Psoas muscle (tissue), 8 donors: ENCODE measurements around the gene PBX2. TPM values are rescaled to one million over a fixed set of nuclear protein-coding genes. Genes with fewer than 3 reads are reported as not detected.

ENCODE experiments used
- ATAC-seq, 4 donors: fragments of 200-7000 bp; cut with Tn5 transposase; one replicate each; pipeline ENCODE4 v1.9.1; 2020; ENCODE audit warnings: moderate library complexity in 3 of 4, mild to moderate bottlenecking in 2 of 4
- DNase-seq, 2 donors: peaks; one replicate each; pipeline ENCODE4 v3.0.0-alpha.2; 2020
- H3K27ac ChIP-seq: fragments of 200-600 bp; one replicate; pipeline ENCODE4 v1.8.0; 2022
- H3K27me3 ChIP-seq, 3 donors: fragments of 200-600 bp in 1 of 3; one replicate each; pipeline versions ENCODE4 v1.6.1 to v1.8.0; 2013 to 2022; ENCODE audit warnings: low read length in 2 of 3, mild to moderate bottlenecking in 2 of 3, moderate library complexity in 1 of 3; ENCODE audit not compliant: insufficient read depth in 3 of 3
- H3K36me3 ChIP-seq, 2 donors: fragments of 200-600 bp in 1 of 2; one replicate each; pipeline versions ENCODE4 v1.6.1 to v1.8.0; 2013 to 2022; ENCODE audit warnings: low read depth in 1 of 2, mild to moderate bottlenecking in 1 of 2, moderate library complexity in 1 of 2; ENCODE audit not compliant: insufficient read depth in 1 of 2
- H3K4me1 ChIP-seq: fragments of 200-600 bp; one replicate; pipeline ENCODE4 v1.8.0; 2022
- H3K4me3 ChIP-seq: fragments of 200-600 bp; one replicate; pipeline ENCODE4 v1.8.0; 2022; ENCODE audit warnings: mild to moderate bottlenecking
- H3K9me3 ChIP-seq: fragments of 200-600 bp; one replicate; pipeline ENCODE4 v1.8.0; 2022
- WGBS, 3 donors: extraction: QIAGEN DNeasy Blood & Tissue Kit; methylation state at CpG; one replicate each; pipeline versions ENCODE4 v1.1.6 to v1.1.7; 2013; 5-methylcytosine and 5-hydroxymethylcytosine counted together
- intact Hi-C, 2 donors: fragments of 100-400 bp; cut with DNase I; formaldehyde crosslinking; loops; one replicate each; pipeline versions ENCODE4 v1.11.0 to v1.14.2; 2022
- polyA plus RNA-seq, 3 donors: library from polyadenylated mRNA; stranded (reverse); fragments of 200-250 nt; gene quantifications; one replicate each; pipeline ENCODE4 v1.2.3, GENCODE V29; 2013
- total RNA-seq, 4 donors: library from RNA; stranded (reverse); fragmentation: NEBNext Ultra II Directional in 2 of 4; extraction: Animal tissue kit (Norgen Biotek cat#: 25700) in 2 of 4; gene quantifications; one replicate each; pipeline versions ENCODE4 v1.2.1 to v1.2.4, GENCODE V29; 2021 to 2023
- TF ChIP-seq, protein P1 (sequence below): fragments of 200-600 bp; IDR thresholded peaks from one replicate; pipeline ENCODE4 v1.8.0; 2022; ENCODE audit warnings: antibody characterized with exemption
- donor health status: healthy with polysubstance abuse.
- donor health status: DM: no; HTN: no; CAD: no; lungs with moderate emphysema.
- donor health status: Bipolar disorder and iron deficiency.
- donor health status: healthy.
- donor health status: DM: yes; HTN: yes; CAD: no.
- donor health status: DM: no; HTN: no; CAD: no.
- donor health status: DM: no; HTN: no; CAD: no.
- donor health status: DM: yes; HTN: yes; CAD: no.

The PBX2 gene
- total and polyA plus RNA-seq, 7 donors: 20.4 to 46.7 (median 36.1) TPM

- Histone ChIP-seq H3K4me1 (peaks cover 30% of the 10 kb centered on the region), H3K27me3 (no peaks in the 10 kb centered on the region), H3K9me3 (no peaks in the 10 kb centered on the region), H3K36me3 (peaks cover 0 to 17% of the 10 kb centered on the region in 2 donors), H3K27ac (peak overlapping the region; percentile 87), H3K4me3 (peak overlapping the region; percentile 92)
- DNase-seq (no peak), ATAC-seq (no peak)
- 6 to 17% (median 9%) methylated on average over 2 of the region's 2 CpGs for WGBS, 3 donors
- intact Hi-C loops: loop anchor here in 1 of 2 donors (5.0 kb wide), 1 partner anchor 48 kb away; the partner anchor contains the start of gene ATF6B
- TF ChIP-seq, protein P1, sequence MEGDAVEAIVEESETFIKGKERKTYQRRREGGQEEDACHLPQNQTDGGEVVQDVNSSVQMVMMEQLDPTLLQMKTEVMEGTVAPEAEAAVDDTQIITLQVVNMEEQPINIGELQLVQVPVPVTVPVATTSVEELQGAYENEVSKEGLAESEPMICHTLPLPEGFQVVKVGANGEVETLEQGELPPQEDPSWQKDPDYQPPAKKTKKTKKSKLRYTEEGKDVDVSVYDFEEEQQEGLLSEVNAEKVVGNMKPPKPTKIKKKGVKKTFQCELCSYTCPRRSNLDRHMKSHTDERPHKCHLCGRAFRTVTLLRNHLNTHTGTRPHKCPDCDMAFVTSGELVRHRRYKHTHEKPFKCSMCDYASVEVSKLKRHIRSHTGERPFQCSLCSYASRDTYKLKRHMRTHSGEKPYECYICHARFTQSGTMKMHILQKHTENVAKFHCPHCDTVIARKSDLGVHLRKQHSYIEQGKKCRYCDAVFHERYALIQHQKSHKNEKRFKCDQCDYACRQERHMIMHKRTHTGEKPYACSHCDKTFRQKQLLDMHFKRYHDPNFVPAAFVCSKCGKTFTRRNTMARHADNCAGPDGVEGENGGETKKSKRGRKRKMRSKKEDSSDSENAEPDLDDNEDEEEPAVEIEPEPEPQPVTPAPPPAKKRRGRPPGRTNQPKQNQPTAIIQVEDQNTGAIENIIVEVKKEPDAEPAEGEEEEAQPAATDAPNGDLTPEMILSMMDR: no peak
These were observed 14.7 kb downstream of the PBX2 start for GRCh38 chr6:32175322-32175710.

DNA sequence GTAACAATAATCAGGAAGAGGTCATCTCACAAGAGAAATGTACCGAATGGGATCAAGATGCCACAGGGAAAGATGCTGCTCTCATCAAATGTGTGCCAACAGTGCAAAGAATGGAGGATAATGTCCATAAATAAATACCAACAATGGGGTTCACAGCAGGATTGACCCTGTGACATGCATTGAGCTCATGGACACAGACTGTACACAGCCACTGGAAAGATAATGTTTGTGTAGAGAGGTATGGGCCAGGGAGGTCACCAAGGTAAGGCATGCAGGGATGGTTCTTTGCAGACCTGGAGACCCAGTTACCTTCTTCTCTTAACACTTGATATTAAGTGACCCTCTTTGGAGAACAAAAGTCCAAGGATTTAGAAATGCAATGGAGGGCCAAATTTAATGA lies 15.6 kb downstream of the PBX2 start:
- TF ChIP-seq, protein P1: no peak
- DNase-seq: no peak

DNA sequence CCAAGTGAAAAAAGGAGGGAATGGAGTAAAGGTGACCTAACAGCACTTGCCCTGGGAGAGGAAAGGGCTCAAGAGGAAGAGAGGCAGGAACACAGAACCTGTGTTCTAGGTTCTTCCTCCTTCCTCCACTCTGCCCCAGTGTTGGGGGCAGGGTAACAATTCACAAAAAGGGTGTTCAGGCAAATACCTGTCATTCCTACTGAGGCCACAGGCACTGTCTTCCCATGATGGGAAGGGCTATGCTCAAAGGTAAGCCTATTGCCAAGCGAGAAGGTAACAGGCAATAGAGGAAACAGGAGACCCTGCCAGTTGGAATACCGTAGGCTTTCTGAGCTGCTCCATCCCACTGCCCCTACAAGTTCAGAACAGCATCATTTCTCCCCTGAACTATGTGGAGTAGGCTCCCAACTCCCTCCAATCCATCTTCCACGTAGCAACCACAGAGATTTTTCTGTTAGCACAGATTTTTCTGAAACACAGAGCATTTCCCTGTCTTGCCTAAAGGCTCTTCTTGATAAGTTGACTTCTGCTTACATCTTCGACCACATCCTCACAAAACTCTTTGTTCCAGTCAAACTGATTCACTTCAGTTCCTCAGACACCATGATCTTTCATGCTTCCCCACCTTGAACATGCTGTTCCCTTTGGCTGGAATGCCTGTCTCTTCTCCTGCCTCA lies 16.8 kb downstream of the PBX2 start:
- H3K27ac ChIP-seq: no peak overlapping the region
- H3K36me3 ChIP-seq: peaks cover 0 to 29% of the 10 kb centered on the region in 2 donors
- H3K27me3 ChIP-seq: no peaks in the 10 kb centered on the region
- ATAC-seq (no peak), DNase-seq (no peak)
- TF ChIP-seq, protein P1: no peak
- no peak overlapping the region for H3K4me3 ChIP-seq
- no peaks in the 10 kb centered on the region for H3K9me3 ChIP-seq
- H3K4me1 ChIP-seq: peaks cover 20% of the 10 kb centered on the region
- intact Hi-C loops: no loop called here
- WGBS, 3 donors: 77 to 81% (median 79%) methylated on average over 4 of the region's 4 CpGs

More for the DNA sequence above, 15.6 kb downstream of the PBX2 start:
- H3K9me3 ChIP-seq: no peaks in the 10 kb centered on the region
- 74 to 85% (median 77%) methylated on average over 1 of the region's 1 CpG for WGBS, 3 donors
- H3K27me3 ChIP-seq: no peaks in the 10 kb centered on the region
- intact Hi-C loops: no loop called here
- peak overlapping the region; percentile 92 for H3K4me3 ChIP-seq
- H3K27ac ChIP-seq: no peak overlapping the region
- peaks cover 25% of the 10 kb centered on the region for H3K4me1 ChIP-seq
- peaks cover 0 to 18% of the 10 kb centered on the region in 2 donors for H3K36me3 ChIP-seq
- ATAC-seq: no peak

DNA sequence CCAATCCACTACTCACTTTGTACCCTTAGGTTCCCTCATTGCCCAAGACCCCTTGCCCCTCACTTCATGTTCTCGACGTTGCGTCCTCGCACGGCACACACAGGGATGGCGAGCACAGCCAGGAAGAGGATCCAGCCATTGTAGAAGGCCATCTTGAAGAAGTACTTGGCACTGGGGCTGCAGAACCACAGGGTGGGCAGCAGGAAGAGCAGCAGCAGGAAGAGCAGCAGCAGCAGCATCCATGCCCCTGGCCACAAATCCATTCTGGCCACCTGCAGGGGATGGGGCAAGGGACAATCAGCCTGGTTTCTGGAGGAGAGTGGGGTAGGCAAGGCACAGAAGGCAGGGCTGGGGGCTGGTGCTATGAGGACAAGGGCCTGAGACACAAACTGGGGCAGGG lies 18.8 kb downstream of the PBX2 start:
- TF ChIP-seq, protein P1: no peak
- Histone ChIP-seq H3K27ac (no peak overlapping the region), H3K36me3 (peaks cover 0 to 48% of the 10 kb centered on the region in 2 donors), H3K9me3 (no peaks in the 10 kb centered on the region), H3K4me3 (no peak overlapping the region), H3K27me3 (no peaks in the 10 kb centered on the region), H3K4me1 (peaks cover 10% of the 10 kb centered on the region)
- DNase-seq (no peak), ATAC-seq (no peak)
- 90 to 97% (median 92%) methylated on average over 6 of the region's 6 CpGs for WGBS, 3 donors
- intact Hi-C loops: no loop called here

DNA sequence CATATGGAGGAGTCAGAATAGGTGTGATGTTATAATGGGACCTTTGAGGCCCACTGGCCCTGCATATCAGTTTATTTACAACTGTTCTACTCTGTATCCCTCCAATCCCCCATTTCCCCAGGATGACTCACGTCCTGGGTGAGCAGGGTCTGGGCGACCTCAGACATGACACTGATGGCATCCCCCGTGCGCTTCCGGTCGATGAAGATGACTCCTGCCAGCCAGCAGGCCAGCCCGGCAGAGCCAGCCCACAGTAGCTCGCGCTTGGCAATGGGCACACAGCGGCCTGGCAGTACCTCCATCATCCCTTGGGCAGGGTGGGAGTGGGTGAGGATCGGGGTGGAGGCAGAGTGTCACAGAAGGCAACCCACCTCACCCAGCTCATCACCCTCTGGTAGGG lies 19.7 kb downstream of the PBX2 start:
- WGBS, 3 donors: 88 to 93% (median 89%) methylated on average over 11 of the region's 11 CpGs
- no peak for DNase-seq
- ATAC-seq: no peak
- no peaks in the 10 kb centered on the region for H3K9me3 ChIP-seq
- peaks cover 10% of the 10 kb centered on the region for H3K4me1 ChIP-seq
- H3K27me3 ChIP-seq: no peaks in the 10 kb centered on the region
- intact Hi-C loops: no loop called here
- TF ChIP-seq, protein P1: no peak
- H3K36me3 ChIP-seq: peaks cover 0 to 54% of the 10 kb centered on the region in 2 donors
- H3K4me3 ChIP-seq: no peak overlapping the region
- no peak overlapping the region for H3K27ac ChIP-seq
